KG1 (cell line): ENCODE data around the gene KCNH5.

Experiments
- DNase-seq: peaks from one replicate; lab custom pipeline; 2025; lab: John Stamatoyannopoulos, UW

The KCNH5 gene

DNA sequence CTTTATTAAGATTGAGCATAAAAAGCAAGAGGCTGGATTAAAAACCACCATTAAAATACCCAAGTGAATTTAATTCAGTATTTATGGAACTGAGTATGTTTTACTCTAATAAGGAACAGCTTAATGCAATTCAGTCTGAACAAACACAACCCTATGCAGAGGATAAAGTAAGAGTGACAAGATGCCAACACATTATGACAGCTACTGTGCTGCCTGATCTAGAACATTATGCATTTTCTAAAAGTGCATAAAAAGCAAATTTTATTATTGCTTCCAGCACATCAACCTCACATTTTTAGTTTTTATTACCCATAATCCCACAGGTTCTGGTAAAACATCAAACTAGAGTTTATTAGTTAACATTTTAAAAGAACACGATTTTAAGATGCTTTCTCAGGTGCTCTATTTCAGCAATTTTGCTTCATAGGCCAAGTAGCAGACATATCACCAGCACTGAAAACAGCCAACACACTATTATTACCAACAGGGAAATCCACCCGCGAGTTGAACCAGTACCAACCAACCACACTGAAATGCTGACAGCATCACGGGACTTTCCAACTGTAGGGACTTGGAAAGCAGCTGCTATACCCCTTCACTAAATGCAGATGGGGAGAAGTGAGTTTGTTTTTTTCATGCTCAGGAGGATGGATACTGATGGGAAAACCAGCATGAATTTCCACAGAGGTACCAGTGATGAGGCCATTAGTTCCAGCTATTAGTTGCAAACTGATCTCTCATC, 372.1 kb downstream of the KCNH5 start:
- no peak for DNase-seq

DNA sequence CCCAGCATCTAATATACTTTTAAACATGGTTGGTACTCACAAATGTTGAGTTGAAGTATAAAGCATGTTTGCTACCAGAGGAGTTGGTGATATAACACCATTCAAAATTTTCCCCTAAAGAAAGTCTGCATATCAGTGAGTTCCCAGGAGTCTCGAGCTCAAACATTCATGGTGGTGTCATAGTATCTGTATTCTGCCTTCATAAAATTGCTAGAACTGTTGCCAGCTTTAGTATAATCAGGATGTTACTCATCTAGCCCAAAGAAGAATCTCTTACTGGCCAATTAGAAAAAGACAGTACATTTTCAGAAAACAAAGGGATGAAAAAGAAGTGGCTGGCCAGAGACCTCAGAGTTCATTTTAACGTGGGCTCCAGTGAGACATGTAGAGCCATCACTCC, 374.7 kb downstream of the KCNH5 start:
- no peak for DNase-seq

- no peak for DNase-seq
Observed at GRCh38 chr14:62667421-62667914, 377.8 kb downstream of the KCNH5 start.

DNA sequence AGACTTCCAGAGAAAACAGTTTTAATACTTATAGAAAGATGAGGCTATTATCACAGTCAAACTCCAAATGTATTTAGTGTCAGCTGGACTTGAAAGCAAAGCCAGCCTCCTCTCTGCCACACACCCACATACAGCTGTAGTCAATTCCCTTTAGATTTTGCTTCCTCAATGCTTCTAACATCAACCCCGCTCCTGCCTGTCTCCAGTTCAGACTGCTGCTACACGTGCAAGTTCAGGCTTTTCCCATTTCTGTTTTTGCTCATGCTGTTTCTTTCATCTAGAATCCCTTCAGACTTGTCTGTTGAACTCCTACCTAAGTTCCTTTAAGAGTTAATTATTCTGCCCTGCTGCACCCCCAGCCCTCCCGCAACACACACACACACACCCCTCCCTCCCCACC, 380.0 kb downstream of the KCNH5 start:
- no peak for DNase-seq

GRCh38 chr14:62663456-62663821, 381.8 kb downstream of the KCNH5 start:
- no peak for DNase-seq

DNA sequence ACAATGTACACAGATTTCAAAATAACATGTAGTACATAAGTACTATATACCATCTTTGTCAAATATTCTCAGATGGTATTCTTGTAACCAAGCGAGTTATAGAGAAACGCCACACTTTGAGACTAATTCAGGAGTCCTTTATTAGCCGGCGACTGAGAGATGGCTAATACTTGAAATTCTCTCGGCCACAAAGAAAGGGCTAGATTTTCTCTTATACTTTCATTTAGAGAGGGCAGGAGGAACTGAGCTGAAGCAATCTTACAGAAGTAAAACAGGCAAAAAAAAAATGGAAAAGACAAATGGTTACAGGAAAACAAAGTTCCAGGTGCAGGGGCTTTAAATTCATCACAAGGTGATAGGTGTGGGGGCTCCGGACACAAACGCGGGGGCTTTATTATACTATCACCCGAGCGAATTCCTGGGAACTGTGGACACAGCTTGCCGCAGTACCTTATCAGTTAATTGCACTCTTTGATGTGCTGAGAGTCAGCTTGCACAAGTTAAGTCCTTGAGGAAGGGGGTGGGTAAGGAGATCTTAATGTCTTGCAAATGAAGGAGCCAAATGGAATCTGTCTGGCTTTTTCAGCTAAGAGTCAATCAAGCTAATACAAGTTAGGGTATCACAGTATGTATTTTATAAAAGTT, 382.3 kb downstream of the KCNH5 start:
- no peak for DNase-seq

GRCh38 chr14:62661818-62662217, 383.4 kb downstream of the KCNH5 start:
- DNase-seq = no peak

DNA sequence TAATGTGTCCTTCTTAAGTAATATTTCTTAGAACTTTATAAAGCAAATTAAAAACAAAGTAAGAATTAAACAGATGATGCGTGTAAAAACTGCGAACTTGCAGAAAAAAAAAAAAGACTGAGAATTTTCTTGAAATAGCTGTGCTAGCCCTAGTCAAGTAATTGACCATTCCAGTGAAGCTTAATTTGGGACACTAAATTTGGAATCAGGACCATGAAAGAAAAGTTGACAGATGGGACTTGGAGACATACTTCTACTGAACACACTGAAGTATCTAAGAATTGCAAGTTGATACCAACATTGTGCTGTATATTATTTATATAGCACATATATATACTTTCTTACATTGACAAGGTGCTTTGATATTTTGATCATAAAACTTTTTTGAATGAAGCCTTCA, 386.6 kb downstream of the KCNH5 start:
- DNase-seq = no peak

GRCh38 chr14:62657376-62657775, 387.9 kb downstream of the KCNH5 start:
- no peak for DNase-seq

GRCh38 chr14:62655166-62655565, 390.1 kb downstream of the KCNH5 start:
- no peak for DNase-seq

GRCh38 chr14:62654641-62655040, 390.6 kb downstream of the KCNH5 start:
- no peak for DNase-seq
